ENCODE results near the gene STX16.

Gene STX16

GRCh38 chr20:58710481-58711265 is 59.6 kb downstream of the STX16 start:
- no peak for DNase-seq (ENCODE audit: low read depth)

- DNase-seq (ENCODE audit: low read depth), result no peak
Measured at GRCh38 chr20:58711266-58712051, 60.4 kb downstream of the STX16 start.

- DNase-seq (ENCODE audit: low read depth), result no peak
Measured at GRCh38 chr20:58712151-58712791, 61.2 kb downstream of the STX16 start.

- DNase-seq (ENCODE audit: low read depth), result no peak
Measured at GRCh38 chr20:58712806-58713731, 62.0 kb downstream of the STX16 start.

- DNase-seq (ENCODE audit: low read depth), result no peak
Measured at GRCh38 chr20:58713801-58714339, 62.8 kb downstream of the STX16 start.

GRCh38 chr20:58714340-58714922 is 63.3 kb downstream of the STX16 start:
- DNase-seq (ENCODE audit: low read depth), result no peak

DNA sequence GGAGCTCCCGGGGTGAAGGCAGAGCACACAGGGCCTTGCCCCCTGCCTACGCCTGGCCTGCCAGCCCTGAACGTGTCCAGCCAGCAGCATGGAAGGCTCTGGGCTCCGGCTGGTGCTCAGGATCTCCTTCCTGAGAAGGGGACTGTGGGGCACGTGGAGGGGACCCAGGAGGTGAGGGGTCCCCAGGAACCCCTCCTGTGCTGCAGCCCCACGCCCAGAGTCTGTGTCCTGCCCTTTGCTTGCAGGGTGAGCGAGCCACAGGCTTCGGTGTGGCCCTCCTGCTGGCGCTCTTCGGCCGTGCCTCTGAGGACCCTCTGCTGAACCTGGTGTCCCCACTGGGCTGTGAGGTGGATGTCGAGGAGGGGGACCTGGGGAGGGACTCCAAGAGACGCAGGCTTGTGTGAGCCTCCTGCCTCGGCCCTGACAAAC is 63.9 kb downstream of the STX16 start:
- DNase-seq (ENCODE audit: low read depth), result no peak

DNA sequence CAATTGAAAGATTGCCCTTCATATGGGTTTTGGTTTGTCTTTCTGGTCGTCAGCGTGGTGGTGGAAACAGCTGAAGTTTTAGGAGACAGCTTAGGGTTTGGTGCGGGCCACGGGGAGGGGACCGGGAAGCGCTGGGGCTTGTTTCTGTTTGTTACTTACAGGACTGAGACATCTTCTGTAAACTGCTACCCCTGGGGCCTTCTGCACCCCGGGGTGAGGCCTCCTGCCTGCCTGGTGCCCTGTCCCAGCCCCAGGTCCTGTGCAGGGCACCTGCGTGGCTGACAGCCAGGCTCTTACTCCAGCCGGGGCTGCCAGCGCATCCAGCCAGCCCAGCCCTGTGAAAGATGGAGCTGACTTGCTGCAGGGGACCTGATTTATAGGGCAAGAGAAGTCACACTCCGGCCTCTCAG is 64.3 kb downstream of the STX16 start:
- DNase-seq (ENCODE audit: low read depth), result no peak

DNA sequence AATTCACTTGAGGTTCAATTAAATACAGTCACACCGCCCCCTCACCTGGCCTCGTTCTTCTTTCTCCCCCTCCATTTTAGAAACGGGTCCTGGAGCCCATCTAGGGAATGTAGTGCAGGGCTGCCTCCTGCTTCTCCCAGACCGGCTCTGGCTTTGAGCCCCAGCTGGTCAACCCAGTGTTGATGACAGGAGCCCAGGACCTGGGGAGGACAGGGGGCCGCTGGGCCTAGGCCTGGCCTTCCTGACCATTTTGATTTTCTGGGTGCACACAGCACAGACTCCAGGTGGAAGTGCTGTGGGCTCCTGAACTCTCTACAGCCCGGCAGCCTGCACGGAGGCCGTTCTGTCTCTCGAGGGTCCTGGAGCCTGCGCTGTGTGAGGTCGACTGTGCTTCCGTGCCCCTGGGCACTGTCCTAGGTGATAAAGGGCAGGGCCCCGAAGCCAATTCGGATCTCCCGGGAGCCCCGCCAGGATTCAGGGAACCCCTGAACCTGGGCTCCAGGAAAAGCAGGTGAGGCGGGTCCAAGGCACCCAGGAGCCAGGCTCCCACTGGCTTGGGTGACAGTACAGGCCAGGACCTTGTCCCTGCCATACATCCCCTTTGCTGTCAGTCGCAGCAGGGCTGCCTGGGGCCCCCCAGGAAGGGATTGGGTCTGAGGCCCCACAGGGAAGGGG is 64.9 kb downstream of the STX16 start:
- DNase-seq (ENCODE audit: low read depth), result no peak

- DNase-seq (ENCODE audit: low read depth), result no peak
Measured at GRCh38 chr20:58716476-58717277, 65.6 kb downstream of the STX16 start.

DNA sequence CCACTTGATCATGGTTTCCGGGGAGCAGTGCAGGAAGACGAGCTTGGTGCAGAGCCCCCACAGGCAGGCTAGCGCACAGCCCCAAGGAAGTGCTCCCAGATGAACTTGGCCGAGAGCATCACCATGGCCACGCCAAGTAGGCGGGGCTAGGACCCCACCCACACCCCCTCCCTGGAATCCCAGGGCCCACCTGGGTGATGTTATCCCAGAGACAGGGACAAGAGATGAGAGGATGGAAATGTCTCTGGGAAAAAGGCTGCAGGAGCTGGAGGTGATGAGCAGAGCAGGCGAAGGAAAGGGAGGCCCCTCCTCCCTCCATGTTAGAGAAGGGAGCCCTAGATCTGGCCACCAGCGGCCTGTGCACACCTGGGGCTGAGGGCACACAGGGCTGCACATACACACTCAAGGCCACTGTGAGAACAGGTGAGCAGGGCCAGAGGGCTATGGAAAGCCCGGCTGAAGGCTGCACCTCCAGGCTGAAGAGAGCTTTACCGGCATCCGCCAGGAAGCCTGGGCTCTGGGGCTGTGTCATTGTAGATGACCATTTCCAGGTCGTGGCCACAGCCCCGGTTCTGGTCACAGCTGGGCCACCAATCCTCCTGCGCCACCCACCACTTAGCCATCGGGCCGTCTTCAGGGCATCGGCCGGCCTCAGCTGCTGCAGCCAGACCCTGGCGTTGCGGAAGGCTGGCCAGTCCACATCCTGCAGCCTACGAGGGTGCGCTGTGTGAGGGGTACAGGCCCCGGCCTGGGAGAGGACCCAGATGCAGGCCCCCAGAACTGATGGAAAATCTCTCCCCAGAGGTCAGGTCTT is 66.4 kb downstream of the STX16 start:
- no peak for DNase-seq (ENCODE audit: low read depth)

DNA sequence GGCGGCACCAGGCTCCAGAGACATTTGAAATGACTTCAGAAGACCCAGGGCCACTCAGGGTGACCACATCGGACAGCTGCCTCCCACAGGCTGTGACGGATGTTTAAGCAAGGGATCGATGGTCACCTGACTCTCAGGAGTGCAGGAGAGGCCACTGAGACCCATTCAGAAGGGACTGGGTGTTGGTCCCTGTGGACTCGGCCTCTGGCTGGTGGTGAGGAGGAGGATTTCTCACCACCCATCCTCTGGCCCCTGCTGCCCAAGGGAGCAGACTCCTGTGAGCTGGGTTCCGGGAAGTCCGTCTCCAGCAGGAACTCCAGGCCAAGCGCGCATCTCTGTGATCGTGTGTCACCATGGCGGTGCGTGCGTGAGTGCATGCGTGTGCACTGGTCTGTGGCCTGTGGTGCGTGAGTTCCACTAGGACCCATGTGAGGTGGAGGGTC is 67.1 kb downstream of the STX16 start:
- no peak for DNase-seq (ENCODE audit: low read depth)

- no peak for DNase-seq (ENCODE audit: low read depth)
Measured at GRCh38 chr20:58718729-58719128, 67.6 kb downstream of the STX16 start.

- DNase-seq (ENCODE audit: low read depth), result no peak
Measured at GRCh38 chr20:58719258-58719657, 68.2 kb downstream of the STX16 start.

DNA sequence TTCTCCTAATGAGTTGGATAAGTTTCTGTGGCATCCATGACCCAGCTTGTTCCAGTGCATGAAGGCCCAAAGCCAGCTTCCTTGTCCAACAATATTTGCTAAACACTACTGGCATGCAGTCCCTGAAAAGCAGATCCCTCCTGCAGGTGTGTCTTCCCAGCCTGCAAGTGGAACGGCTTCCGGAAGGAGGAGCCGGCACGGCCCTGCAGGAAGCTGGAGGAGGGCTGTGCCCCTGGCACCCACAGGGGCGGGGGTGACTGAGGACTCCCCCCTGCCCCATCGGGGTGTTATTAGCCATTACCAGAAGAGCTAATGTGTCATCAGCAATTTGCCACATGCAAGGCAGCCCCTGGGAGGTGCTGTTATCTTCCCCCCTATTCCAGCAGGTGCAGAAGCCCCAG is 68.9 kb downstream of the STX16 start:
- DNase-seq (ENCODE audit: low read depth), result no peak

- DNase-seq (ENCODE audit: low read depth), result no peak
Measured at GRCh38 chr20:58720890-58721289, 69.8 kb downstream of the STX16 start.

GRCh38 chr20:58721951-58722778 is 71.1 kb downstream of the STX16 start:
- DNase-seq (ENCODE audit: low read depth), result no peak
